NCI-H774 (cell line): ENCODE data around the gene IL4I1.
"Not testable (repeated sequence)": the region's sequence is repeated elsewhere in the genome, so short reads cannot be mapped to it uniquely, and the experiment has no call there.

ENCODE experiments used
- DNase-seq: peaks from one replicate; lab custom pipeline; 2025; lab: John Stamatoyannopoulos, UW

Gene IL4I1, protein sequence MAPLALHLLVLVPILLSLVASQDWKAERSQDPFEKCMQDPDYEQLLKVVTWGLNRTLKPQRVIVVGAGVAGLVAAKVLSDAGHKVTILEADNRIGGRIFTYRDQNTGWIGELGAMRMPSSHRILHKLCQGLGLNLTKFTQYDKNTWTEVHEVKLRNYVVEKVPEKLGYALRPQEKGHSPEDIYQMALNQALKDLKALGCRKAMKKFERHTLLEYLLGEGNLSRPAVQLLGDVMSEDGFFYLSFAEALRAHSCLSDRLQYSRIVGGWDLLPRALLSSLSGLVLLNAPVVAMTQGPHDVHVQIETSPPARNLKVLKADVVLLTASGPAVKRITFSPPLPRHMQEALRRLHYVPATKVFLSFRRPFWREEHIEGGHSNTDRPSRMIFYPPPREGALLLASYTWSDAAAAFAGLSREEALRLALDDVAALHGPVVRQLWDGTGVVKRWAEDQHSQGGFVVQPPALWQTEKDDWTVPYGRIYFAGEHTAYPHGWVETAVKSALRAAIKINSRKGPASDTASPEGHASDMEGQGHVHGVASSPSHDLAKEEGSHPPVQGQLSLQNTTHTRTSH

DNA sequence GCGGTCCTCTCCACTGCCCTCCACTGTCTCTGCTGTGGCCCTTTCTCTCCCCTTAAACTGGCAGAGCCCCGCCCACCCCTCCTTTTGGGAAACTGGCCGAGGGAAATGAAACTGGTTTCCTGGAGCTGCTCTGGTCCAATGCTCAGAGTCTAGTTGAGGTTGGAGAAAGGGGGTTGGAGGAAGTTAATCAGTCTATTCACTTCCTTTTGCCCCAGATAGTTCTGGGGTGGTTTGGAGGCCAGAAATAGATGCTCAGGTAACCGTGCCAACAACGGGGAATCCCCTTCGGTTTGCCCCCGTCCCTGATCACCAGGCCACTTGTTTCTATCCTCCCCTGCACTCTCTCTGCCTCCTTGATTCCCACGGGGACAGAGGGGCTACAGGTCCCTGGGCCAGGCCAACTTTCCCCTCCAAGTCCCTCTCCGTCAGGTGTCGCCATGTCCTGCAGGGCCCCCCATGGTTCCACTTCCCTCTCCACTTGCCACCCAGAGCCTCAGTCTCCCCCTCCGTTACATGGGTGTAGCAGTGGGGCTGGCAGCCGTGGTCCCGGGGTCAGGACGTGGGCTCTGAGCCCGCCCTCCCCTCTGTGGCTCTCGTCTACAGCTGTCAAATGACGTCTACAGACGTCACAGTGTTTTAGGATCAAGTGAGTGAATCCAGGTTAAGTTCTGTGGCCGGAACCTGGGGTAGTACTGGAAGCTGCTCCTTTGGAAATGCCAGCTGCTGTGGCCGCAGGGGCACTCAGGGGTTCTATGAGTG, at the start of gene IL4I1:
IL4I1 (minus strand) TSS at position 25 of the 759 bp plus-strand sequence. CDS start 727 bp downstream, outside the sequence.
- DNase-seq: no peak

DNA sequence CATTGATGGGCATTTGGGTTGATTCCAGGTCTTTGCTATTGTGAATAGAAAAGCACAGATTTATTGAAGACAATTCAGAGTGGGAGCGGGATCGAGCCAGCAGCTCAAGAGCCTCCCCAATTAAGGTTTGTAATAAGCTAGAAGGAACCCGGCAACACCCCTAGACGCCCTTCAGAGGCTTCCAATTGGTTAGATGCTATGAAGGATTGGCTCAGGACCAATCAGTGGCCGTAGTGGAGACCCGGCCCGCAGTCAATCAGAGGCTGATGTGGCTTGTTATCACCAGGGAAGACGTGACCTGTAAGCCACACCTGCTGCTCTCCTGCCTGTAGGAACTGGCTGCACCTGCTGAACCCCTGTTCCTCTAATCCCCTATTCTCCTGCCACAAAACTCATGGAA, 49.7 kb upstream of the IL4I1 start:
- DNase-seq: peak; percentile 17

DNA sequence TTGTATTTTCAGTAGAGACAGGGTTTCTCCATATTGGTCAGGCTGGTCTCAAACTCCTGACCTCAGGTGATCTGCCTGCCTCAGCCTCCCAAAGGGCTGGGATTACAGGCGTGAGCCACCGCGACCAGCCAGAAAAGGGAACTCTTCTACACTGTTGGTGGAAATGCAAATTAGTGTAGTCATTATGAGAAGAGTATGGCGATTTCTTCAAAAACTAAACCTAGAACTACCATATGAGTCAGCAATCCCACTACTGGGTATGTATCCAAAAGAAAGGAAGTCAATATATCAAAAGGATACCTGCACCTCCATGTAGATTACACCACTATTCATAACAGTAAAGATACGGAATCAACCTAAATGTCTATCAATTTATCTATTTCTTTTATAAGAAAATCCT, 47.9 kb upstream of the IL4I1 start:
- not testable (repeated sequence) for DNase-seq

DNA sequence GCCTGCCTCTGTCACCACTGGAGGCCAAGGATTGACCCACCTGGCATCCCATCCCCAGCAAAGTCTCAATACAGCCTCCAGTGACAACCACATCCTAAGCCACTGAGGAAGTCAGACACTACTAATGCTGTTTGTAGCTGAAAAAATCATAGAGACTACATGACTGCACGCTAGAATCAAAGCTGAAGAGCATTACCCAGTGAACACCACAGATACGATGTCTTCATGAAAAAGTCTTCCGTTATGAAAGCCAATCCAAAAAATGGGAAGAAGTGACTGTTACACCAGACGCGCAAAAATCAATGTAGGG, 43.8 kb upstream of the IL4I1 start:
- DNase-seq: no peak

DNA sequence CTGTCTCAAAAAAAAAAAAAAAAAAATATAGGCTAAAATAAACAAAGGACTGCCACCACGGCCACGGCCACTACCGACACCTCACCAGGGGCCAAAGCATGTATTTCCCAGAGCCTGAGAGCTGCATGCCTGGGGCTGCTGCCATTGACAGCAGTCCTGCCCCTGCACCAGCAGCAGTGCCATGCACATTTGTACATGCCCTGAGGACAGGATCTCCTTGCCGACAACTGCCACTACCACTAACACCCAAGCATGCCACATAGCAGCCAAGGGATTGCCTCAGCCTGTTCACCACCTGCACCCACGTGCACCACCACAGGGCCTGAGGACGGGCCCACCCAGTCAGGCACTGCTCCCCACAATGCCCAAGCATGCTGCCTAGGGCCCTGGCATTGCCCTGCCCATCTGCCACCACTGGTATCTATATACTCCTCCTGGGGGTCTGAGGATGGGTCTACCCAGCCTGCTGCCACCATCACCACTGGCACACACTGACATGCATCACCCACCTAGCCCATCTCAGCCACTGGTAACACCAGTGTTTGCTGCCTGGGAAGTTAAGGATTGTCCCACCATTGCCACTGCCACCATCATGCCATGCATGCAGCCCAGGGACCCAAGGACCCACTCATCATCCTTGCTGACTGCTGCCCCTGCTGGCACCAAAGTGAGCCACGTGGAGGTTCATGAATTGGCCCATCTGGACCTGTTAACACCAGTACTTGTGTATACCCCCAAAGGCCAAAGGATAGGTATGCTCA, 43.2 kb upstream of the IL4I1 start:
- DNase-seq: no peak

DNA sequence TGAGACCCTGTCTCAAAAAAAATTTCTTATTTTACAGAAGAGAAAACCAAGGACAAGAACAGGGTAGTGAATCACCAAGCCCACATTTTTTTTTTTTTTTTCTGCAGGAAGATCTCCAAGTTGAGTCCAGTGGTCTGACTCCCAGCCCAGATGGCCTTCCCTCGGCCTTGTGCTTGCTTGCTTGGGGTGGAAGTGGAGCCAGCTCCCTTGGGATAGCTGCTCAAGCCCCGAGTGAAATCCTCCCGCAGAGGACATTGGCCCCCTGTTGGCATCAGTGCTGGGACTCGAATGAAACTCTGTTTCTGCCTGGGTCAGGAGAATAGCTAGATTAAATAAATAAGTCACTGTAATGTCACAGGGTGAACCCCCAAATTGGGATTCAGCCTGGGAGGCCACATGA, 42.0 kb upstream of the IL4I1 start:
- no peak for DNase-seq

DNA sequence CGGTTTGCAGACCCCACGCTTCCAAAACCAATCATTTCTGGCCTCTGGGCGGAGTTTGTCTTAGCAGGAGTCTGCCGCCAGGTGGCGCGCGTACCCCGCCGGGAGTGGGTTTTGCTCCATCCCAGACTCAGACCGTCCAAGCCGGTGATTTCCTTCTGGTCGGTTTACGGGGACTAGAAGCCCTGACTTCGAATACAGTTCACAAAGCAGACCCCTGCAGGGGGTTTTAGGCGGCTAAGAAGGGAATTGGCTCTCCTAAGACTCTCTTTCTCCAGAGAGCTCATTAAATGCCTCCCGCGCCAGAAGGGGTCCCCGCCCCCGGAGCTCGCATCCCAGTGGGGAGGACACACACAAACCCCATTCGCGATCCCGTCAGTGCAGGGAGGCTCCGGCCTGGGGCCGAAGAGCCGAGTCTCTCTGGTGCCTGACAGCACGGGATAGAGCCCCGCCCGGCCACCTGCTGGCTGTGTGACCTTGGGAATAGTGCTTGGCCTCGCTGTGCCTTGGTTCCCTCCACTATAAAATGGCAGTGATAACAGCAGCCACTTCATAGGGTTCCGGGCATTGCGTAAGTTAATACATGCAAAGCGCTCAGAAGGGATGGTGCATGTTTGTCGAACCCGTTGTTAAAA, 41.2 kb upstream of the IL4I1 start:
- DNase-seq: peak; percentile 77

DNA sequence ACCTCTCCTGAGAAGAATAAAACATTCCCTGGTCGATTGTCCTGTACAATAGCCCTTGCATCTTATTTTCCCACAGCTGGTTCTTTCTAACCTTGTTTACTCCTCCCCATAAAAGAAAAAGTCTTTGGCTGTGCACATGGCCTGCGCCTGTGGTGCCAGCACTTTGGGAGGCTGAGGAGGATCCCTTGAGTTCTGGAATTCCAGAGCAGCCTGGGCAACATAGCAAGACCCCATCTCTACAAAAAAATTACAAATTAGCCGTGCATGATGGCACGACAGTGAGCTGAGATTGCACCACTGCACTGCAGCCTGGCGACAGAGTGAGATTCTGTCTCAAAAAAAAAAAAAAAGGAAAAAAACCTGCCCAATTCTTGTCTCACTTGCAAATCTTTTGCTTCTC, 39.9 kb upstream of the IL4I1 start:
- no peak for DNase-seq

DNA sequence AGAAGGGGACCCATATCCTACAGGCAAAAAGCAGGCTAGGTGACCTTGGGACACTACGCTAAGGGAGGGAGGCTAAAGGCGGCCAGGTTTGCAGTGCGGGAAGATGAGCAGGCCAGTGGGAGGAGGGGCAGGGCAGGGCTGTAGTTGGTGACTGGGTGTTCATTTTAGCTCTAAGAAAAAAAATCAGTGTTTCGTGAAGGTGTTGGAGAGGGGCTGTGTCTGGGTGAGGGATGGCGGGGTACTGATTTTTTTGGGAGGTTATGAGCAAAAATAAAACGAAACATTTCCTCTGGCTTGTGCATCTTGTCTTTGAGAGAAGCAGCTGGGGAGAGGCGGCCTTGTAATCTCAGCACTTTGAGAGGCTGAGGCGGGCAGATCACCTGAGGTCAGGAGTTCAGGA, 37.0 kb upstream of the IL4I1 start:
- no peak for DNase-seq

DNA sequence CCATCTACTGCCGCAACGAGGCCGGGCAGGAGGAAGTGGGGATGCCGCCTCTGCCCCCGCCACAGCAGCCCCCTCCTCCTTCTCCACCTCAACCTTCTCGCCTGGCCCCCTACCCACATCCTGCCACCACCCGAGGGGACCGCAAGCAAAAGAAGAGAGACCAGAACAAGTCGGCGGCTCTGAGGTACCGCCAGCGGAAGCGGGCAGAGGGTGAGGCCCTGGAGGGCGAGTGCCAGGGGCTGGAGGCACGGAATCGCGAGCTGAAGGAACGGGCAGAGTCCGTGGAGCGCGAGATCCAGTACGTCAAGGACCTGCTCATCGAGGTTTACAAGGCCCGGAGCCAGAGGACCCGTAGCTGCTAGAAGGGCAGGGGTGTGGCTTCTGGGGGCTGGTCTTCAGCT, 36.0 kb upstream of the IL4I1 start:
- no peak for DNase-seq

DNA sequence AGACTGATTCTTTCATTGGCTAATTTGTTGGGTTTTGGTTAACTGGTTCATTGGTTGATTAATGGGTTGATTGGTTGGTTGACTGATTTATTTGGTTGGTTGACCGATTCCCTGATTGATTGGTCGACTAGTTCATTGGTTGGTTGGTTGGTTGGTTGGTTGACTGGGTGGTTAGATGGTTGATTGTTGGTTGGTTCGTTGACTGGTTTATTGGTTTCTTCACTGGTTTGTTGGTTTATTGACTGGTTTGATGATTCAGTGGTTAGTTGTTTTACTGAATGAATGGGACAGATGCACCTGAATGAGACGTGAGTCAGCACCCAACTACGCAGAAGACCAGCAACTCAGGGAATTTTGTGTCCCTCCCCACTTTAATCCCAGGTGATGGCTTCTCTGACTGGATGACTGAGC, 35.4 kb upstream of the IL4I1 start:
- DNase-seq: no peak

DNA sequence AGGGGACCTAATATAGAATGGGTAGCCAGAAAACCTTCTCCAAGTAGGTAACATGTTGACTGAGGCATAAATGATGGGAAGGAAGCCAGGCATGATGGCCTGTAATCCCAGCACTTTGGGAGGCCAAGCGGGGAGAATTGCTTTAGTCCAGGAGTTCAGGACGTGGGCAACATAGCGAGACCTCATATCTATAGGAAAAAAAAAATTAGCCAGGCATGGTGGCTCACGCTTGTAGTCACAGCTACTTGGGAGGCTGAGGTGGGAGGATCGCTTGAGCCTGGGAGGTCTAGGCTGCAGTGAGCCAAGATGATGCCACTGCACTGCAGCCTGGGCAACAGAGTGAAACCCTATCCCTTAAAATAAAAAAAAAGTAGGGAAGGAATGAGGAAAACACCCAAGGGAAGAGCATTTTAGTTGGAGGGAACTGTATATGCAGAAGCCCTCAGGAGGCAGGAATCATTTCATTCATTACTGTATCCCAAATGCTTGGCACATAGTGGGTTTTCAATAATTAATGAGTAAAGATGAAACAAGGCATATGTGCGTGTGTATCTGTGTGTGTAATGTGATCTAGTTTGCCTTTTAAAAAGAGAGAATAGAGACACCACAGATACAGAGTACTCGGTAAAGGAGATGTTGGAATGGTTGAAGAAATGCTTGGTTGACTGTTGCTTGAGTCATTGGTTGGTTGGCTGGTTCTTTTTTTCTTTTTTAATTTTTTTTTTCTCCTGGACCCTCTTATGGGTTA, 34.8 kb upstream of the IL4I1 start:
- DNase-seq: no peak

DNA sequence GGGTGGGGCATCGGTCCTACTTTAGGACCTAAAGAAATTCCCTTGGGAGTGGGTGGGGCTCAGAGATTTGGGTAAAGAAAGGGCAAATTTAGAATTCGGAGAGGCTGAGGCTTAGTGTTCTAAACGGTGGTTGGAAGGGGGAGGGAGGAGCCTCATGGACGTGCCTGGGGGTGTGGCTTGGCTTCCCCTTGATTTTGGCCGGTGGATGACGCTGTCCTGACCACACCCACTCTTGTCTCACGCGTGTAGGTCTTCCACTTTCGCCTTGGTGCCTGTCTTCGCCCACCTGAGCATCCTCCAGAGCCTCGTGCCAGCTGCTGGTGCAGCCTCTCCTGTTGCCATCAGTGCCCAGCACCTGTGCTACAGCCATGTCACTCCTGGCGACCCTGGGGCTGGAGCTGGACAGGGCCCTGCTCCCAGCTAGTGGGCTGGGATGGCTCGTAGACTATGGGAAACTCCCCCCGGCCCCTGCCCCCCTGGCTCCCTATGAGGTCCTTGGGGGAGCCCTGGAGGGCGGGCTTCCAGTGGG, 33.9 kb upstream of the IL4I1 start:
- peak; percentile 59 for DNase-seq

DNA sequence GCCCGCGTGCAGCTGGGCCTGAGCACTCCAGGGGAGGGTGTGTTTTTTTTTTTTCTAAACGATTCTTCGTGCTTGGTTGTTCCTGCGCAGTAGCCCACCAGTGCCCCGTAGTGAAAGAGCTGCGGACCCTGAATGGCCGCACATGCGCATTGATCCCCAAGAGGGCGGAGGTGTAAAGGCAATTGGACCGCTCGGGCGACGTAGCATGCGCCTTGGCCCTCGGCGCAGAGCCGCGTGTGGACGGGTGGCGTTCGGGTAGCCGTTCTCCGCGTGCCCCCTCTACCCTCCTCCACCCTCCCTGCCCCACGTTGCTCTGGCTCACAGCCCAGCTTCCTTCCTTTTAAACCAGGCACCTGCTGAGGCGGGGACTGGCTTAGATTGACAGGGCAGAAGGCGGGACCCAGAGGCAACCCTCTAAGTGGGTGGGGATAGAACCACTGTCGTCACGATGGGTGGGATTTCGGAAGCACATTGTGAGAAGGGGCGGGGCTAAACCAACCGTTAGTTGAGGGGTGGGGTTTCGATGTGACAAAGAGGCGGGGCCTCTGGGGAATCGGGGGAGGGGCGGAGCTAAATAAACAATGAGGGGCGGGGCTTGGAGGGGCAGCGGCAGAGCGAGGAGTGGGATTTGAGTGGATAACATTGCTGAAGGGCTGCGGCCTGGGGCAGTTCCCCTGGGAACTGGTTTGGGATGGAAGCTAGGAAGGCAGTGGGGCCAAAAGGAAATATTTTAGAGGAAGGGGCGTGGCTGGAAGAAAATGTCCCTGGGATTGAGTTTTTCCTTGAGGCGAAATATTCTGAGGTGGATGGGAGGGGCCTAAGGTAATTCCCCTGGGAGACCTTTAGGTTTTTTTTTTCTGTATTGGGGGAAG, 33.2 kb upstream of the IL4I1 start:
- DNase-seq: peak; percentile 94

DNA sequence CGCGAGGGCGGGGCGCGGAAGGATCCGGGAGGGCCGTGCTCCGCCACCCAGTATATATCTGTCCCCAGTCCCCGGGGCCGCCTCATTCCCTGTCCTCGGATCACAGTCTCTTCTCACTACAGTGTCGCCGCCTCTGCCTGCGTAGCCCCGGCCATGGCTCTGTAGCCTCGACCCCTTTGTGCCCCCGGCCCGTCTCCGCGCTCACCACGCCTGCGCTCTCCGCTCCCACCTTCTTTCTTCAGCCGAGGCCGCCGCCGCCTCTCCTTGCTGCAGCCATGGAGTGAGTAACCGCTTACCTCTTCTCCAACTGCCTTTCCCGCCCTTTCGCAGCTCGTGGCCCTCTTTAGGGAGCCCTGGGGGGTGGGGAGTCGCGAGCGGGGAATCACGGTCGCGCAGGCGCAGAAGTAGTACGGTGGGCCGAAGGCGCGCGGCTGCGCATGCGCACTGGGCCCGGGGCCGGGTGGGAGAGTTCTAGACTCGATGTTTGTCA, 32.5 kb upstream of the IL4I1 start, which contains the start of the genes ATF5 and NUP62:
ATF5 (plus strand) TSS at position 85 of the 490 bp plus-strand sequence. CDS start 1,646 bp downstream, outside the sequence.
NUP62 (minus strand) TSS at position 384 of the 490 bp plus-strand sequence. CDS start 19,697 bp downstream, outside the sequence.
- peak; percentile 87 for DNase-seq

DNA sequence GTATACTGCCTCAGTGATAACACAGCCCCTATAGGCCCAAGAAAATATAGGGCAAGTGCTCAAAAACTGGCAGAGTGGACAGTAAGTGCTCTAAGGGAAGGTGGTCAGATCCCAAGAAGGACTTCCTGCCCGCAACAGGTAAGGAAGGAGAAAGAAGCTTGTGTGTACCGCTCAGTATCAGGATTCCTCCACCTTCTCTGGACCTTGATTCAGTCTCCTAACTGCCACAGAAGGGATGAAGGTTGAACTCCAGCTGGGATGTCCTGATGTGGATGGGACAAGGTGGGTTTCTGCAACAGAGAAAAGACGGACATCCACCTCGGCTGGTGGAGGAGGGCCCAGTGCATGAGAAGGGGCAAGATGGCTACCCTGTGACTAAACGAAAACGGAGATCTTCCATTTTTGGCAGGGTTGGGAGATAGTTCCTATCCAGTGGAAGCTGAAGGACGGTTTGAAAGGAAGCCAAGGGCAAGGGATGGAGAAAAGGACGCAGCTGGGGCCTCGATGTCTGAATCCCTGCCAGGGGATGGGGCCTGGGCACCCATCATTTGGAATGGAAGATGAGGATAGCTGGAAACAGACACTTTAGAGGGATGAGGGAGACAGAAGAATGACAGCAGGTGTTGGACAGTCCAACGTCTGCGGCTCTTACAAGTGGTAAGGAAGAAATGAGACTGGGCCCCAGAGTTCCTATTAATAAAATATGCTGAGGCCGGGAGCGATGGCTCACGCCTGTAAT, 31.0 kb upstream of the IL4I1 start:
- DNase-seq: no peak

DNA sequence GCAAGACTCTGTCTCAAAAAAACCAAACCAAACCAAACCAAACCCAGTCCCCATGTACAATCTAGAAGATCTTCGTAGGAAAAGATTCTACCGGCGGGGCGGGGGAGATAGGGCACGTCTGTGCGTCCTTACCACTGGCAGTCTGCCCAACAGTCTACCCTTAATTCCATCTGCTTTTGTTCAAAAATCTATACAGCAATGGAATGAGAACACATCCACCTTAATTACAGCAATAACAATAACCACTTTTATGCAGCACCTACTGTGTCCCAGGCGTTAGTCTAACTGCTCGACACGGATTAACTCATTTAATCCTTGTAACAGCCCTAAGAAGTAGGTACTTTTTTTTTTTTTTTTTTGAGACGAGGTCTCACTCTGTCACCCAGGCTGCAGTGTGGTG, 29.8 kb upstream of the IL4I1 start:
- DNase-seq: no peak

DNA sequence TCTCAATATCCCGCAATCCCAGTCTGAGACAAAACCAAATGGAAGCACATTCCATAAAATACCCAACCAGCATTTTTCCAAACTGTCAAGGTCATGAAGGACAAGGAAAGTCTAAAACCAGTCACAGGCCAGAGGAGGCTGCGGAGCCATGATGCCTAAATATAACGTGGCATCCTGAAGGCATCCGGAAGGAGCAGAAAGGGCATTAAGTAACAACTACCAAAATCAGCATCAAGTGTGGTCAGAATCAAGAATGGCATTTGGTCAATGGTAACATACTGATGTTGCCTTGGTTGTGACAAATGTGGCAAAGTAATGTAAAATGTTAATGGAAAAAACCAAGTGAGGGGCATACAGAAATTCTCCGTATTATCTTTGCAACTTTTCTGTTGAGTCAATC, 28.8 kb upstream of the IL4I1 start:
- DNase-seq: no peak

DNA sequence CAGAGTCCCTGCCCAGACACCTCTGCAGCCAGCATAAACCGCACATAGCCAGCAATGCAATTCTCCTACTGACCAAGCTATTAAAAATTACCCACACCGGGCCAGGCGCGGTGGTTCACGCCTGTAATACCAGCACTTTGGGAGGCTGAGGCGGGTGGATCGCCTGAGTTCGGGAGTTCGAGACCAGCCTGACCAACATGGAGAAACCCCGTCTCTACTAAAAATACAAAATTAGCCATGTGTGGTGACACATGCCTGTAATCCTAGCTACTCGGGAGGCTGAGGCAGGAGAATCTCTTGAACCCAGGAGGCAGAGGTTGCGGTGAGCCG, 28.2 kb upstream of the IL4I1 start:
- DNase-seq: not testable (repeated sequence)
